OCI-LY1 (cell line): Measurements from ENCODE around the gene ZBTB48.

Experiments
- EZH2 ChIP-seq: fragments of 200-600 bp; sonication (generic), shearing (Covaris generic); IDR thresholded peaks from 2 replicates; pipeline ENCODE4 v1.8.0; 2017; ENCODE audit warnings: borderline replicate concordance, mixed run types, mild to moderate bottlenecking, antibody characterized with exemption, low read length, moderate library complexity, mixed read lengths
- TF ChIP-seq, protein P1 (sequence below): fragments of 200-600 bp; sonication (generic), shearing (Covaris generic); IDR thresholded peaks from 2 replicates; pipeline ENCODE4 v1.5.1; 2017; ENCODE audit warnings: mild to moderate bottlenecking, antibody characterized with exemption, low read length, moderate library complexity, mixed read lengths

DNA sequence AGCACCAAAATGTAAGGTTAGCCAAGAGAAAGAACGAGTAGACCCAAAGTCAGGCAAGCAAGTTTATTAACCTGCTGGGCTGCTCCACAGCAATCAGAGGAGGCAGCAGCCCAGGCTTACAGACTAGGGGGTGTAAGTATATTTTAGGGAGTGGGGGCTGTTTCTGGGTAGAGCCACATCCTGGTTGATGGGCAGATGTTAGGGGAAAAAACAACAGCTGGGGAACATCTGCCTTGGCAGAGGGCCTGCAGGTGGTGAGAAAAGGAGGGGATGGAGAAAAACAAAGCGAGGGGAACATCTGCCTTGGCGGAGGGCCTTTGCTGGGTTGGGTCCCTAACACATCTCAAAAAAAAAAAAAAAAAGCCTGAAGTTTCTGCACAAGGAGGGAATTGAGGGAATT, 9.7 kb upstream of the ZBTB48 start:
- TF ChIP-seq, protein P1, sequence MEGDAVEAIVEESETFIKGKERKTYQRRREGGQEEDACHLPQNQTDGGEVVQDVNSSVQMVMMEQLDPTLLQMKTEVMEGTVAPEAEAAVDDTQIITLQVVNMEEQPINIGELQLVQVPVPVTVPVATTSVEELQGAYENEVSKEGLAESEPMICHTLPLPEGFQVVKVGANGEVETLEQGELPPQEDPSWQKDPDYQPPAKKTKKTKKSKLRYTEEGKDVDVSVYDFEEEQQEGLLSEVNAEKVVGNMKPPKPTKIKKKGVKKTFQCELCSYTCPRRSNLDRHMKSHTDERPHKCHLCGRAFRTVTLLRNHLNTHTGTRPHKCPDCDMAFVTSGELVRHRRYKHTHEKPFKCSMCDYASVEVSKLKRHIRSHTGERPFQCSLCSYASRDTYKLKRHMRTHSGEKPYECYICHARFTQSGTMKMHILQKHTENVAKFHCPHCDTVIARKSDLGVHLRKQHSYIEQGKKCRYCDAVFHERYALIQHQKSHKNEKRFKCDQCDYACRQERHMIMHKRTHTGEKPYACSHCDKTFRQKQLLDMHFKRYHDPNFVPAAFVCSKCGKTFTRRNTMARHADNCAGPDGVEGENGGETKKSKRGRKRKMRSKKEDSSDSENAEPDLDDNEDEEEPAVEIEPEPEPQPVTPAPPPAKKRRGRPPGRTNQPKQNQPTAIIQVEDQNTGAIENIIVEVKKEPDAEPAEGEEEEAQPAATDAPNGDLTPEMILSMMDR, result no peak
- TF ChIP-seq EZH2, result no peak
